HAP-1 (cell line): ENCODE data around the gene FGF19.
A peak's percentile ranks its signal among the peaks of the same experiment; 100 is the strongest.

Source experiments
- DNase-seq, 2 experiments: peaks; one replicate each; pipeline ENCODE4 v3.0.0-alpha.2; 2016 to 2020; ENCODE audit warnings: low spot score in 2 of 2
- H3K27me3 ChIP-seq: fragments of 250-450 bp; sonication (Bioruptor Pico); 2 replicates; pipeline ENCODE4 v1.5.1; 2020; ENCODE audit warnings: low read depth, mild to moderate bottlenecking, moderate library complexity
- H3K36me3 ChIP-seq: fragments of 250-450 bp; sonication (Bioruptor Pico); replicated peaks from 2 replicates; pipeline ENCODE4 v1.5.1; 2020; ENCODE audit warnings: mild to moderate bottlenecking
- H3K4me1 ChIP-seq: fragments of 250-450 bp; sonication (Bioruptor Pico); 2 replicates; pipeline ENCODE4 v1.5.1; 2020; ENCODE audit warnings: mild to moderate bottlenecking
- H3K4me3 ChIP-seq: fragments of 250-450 bp; sonication (Bioruptor Pico); 2 replicates; pipeline ENCODE4 v1.5.1; 2020; ENCODE audit warnings: mild to moderate bottlenecking, moderate library complexity
- H3K9me3 ChIP-seq: fragments of 250-450 bp; sonication (Bioruptor Pico); 2 replicates; pipeline ENCODE4 v1.5.1; 2020; ENCODE audit warnings: mild to moderate bottlenecking, moderate library complexity
- in situ Hi-C: fragments of 300-500 bp; cut with MboI; formaldehyde crosslinking; loops from 3 replicates; pipeline ENCODE4 v1.14.3; 2020; ENCODE audit warnings: low sequenced_read_pairs, inconsistent platforms, mixed read lengths

The FGF19 gene

DNA sequence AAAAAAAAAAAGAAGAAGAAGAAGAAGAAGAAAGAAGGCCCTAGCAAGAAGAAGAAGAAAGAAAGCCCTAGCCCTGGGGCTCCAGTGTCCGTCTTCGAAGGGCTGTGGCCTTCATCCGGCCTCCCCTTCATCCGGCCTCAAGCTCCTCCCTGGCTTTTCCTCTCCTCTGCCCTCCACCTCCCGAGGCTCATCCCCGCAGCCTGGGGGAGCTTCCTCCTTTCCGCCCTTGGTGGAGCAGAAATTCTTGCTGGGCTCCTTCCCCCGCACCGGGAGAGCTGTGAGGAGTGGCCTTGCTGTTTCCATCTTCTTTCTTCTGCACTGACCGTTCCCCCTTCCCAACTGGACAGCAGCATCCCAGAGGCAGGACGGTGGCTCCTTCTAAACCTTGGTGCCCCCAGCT lies 19.2 kb downstream of the FGF19 start:
- no peaks in the 10 kb centered on the region for H3K27me3 ChIP-seq
- in situ Hi-C loops: loop anchor here (5.0 to 10.0 kb wide), 2 partner anchors 230 to 508 kb away; no protein-coding TSS in a partner anchor
- H3K9me3 ChIP-seq: no peaks in the 10 kb centered on the region
- no peak overlapping the region for H3K4me3 ChIP-seq
- no peaks in the 10 kb centered on the region for H3K4me1 ChIP-seq
- no peaks in the 10 kb centered on the region for H3K36me3 ChIP-seq
- no peak for DNase-seq

DNA sequence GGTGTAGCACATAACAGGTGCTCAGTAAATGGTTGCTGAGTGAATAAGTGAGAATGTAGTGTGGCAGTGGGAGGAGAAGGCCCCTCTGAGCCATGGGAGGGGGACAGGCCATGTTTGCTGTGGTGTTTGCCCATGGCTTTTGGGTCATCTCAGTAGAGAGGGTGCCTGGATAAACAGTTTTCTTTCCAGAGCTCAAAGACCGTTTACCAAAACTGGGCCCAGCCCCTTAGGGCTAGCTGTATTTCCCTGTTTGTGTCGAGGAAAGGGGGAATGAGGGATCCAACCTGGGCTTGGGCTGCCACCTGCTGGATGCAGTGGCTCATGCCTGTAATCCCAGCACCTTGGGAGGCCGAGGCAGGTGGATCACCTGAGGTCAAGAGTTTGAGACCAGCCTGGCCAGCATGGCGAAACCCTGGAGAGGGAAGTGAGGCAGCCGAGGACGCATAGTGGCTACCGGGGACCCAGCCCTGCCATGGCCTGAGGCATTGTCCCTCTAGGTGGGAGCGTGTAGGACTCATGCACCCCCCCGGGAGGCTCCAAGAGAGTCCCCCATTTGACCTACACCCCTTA lies 20.0 kb downstream of the FGF19 start:
- DNase-seq: peak in 1 of 2 experiments; percentile 42
- Histone ChIP-seq H3K4me1 (no peaks in the 10 kb centered on the region), H3K9me3 (no peaks in the 10 kb centered on the region), H3K36me3 (no peaks in the 10 kb centered on the region), H3K27me3 (no peaks in the 10 kb centered on the region), H3K4me3 (no peak overlapping the region)
- in situ Hi-C loops: loop anchor here (10.0 kb wide), 1 partner anchor 231 kb away; no protein-coding TSS in a partner anchor

DNA sequence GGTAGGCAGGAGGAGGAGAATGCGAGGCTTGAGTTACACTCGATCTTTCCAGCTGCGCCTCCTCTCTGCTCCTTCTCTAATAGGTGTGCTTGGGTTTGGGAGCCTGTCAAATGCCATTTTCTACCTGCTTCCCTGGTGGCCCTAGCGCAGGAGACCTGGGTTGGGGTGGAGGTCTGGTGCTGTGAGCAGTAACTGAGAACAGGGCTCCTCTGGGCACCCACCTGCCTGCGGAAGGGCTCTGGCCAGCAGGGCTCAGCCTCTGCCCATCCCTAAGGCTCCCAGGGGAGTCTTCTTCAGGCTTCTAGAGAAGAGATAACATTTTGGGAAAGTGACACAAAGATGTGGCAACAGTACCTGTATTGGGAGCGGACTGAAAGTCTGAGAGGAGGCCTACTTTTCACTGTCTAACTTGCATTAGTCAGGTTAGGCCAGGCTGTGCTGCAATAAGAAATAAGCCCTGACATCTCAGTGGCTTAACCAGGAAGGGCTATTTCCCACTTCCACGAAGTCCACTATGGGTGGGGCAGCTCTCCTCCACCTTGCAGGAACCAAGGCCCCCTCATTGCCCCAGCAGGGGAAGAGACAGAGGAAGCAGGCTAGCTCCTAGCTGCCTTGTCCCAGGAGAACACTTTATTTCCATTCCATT lies 21.0 kb downstream of the FGF19 start:
- in situ Hi-C loops: loop anchor here (10.0 kb wide), 1 partner anchor 232 kb away; no protein-coding TSS in a partner anchor
- Histone ChIP-seq H3K36me3 (no peaks in the 10 kb centered on the region), H3K9me3 (no peaks in the 10 kb centered on the region), H3K4me3 (no peak overlapping the region), H3K4me1 (no peaks in the 10 kb centered on the region), H3K27me3 (no peaks in the 10 kb centered on the region)
- DNase-seq: no peak

DNA sequence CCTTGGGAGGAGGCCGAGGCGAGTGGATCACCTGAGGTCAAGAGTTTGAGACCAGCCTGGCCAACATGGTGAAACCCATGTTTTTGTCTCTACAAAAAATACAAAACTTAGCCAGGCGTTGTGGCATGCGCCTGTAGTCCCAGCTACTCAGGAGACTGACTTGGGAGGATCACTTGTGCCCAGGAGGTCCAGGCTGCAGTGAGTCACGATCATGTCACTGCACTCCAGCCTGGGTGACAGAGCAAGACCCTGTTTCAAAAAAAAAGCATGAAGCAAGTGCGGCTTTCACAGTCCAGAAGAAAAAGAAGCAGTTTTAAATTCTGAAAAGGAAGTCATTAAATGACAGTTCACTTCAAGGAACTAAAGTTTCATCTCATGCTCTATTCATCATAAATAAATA lies 21.6 kb downstream of the FGF19 start:
- no peak for DNase-seq
- H3K9me3 ChIP-seq: no peaks in the 10 kb centered on the region
- no peaks in the 10 kb centered on the region for H3K27me3 ChIP-seq
- no peaks in the 10 kb centered on the region for H3K4me1 ChIP-seq
- no peaks in the 10 kb centered on the region for H3K36me3 ChIP-seq
- in situ Hi-C loops: loop anchor here (10.0 kb wide), 1 partner anchor 233 kb away; no protein-coding TSS in a partner anchor
- no peak overlapping the region for H3K4me3 ChIP-seq

DNA sequence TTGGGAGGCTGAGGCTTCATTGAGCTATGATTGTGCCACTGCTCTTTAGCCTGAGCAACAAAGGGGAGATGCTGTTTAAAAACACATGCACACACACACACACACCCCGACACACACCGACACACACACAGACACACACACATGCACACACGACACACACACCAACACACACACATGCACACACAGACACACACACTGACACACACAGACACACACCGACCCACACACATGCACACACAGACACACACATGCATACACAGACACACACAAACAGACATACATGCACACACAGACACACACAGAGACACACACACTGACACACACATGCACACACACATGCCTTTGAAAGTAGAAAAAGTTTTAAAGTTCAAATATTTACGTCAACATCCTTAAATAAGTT lies 23.1 kb downstream of the FGF19 start:
- Histone ChIP-seq H3K27me3 (no peaks in the 10 kb centered on the region), H3K36me3 (no peaks in the 10 kb centered on the region), H3K9me3 (no peaks in the 10 kb centered on the region), H3K4me3 (no peak overlapping the region), H3K4me1 (no peaks in the 10 kb centered on the region)
- in situ Hi-C loops: loop anchor here (10.0 kb wide), 1 partner anchor 234 kb away; no protein-coding TSS in a partner anchor
- DNase-seq: no peak

DNA sequence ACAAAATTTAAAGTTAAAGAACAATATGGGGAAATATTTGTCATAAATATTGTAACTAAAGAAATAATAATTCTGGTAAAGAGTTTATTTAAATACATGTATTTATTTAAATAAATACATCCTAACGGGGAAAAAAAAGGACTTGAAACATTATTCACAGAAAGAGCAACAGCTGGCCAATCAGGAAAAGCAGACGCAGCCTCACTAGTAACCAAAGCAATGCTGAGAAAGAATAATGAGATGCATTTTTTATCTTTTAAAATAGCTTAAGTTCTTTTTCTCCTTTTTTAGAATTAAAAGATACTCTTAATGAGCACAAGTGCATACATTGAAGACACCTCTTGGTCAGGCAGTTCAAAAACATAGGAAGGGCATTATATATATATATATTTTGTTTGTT lies 26.1 kb downstream of the FGF19 start:
- H3K4me3 ChIP-seq: no peak overlapping the region
- no peaks in the 10 kb centered on the region for H3K9me3 ChIP-seq
- H3K4me1 ChIP-seq: 0 out of 2 replicates have a peak, but pooled peaks cover 3% of the 10 kb centered on the region
- peaks cover 7% of the 10 kb centered on the region; the same call in 1 of the 2 replicates for H3K36me3 ChIP-seq
- in situ Hi-C loops: no loop called here
- DNase-seq: no peak
- H3K27me3 ChIP-seq: no peaks in the 10 kb centered on the region

DNA sequence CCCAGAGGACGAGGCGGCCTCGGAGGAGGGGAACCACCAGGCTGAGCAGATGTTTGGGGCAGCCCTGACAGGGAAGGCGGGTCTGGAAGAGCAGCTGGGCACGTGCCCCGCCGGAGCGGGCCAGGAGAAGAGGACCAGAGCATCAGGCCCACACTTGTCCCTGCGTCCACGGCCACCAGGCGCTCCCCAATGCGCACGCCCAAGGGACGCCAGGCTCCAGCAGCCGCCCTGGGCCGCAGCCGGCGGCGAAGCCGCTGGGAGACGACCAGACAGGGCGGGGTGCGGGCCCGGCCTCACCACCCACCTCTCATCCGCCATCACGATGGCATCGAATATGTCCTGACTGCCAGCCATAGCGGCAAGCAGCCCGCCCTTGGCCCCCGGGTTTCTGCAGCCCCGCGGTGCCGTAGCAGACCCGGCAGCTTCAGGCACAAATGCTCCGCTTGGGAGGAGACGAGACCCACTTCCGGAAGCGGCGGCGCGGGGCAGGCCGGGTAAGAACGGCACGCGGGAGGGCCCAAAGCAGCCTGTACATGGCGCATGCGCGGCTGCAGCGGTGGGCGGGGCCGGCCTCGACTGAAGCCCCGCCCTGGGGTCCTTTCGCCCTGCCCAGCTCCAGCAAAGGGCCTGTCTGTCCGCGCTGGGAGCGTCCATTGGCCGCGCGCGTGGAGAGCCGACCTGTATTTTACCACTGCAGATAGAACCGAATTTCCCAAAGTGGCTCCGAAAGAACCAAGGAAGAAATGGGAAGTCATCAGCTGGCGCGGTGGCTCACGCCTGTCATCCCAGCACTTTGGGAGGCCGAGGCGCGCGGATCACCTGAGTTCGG lies 28.7 kb downstream of the FGF19 start, which contains the start of gene LTO1:
LTO1 (minus strand) TSS at position 468 of the 829 bp plus-strand sequence; CDS start at position 354, 114 bp downstream.
- Histone ChIP-seq H3K9me3 (no peaks in the 10 kb centered on the region), H3K4me1 (peaks cover 3% of the 10 kb centered on the region), H3K4me3 (peak within 1 kb of the TSS; percentile 92), H3K27me3 (no peaks in the 10 kb centered on the region), H3K36me3 (peaks cover 15% of the 10 kb centered on the region)
- in situ Hi-C loops: loop anchor here (25.0 kb wide), 1 partner anchor 1413 kb away; the partner anchor contains the start of gene C11orf24
- DNase-seq: peak; percentile 82 to 96

DNA sequence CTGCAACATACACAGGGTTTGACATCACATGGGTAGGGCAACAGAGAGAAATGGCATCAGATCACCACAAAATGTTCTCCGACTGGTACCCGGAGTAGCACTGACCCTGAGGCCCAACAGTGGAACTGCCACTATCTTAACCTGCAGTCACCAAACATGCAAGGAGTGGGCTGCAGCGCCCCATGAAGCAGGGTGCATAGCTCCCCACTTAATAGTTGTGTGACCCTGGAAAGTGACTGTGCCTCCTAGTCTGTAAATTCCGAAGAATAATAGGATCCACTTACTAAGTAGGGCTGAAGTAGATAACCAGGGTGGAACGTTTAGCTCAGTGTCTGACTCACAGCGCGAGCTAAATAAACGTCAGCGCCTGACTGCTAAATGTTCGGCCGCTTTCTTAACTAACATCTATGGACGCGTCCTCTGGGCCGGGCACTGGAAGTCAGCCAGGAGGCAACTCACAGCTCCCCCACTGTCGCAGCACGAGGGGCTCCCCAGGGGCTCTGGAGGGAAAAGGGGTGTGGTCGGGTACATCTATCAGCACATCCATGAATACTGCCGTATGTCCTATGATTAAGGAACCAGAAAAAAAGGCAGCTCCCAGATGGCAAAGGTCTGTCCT lies 29.4 kb downstream of the FGF19 start:
- no peak for DNase-seq
- H3K9me3 ChIP-seq: no peaks in the 10 kb centered on the region

DNA sequence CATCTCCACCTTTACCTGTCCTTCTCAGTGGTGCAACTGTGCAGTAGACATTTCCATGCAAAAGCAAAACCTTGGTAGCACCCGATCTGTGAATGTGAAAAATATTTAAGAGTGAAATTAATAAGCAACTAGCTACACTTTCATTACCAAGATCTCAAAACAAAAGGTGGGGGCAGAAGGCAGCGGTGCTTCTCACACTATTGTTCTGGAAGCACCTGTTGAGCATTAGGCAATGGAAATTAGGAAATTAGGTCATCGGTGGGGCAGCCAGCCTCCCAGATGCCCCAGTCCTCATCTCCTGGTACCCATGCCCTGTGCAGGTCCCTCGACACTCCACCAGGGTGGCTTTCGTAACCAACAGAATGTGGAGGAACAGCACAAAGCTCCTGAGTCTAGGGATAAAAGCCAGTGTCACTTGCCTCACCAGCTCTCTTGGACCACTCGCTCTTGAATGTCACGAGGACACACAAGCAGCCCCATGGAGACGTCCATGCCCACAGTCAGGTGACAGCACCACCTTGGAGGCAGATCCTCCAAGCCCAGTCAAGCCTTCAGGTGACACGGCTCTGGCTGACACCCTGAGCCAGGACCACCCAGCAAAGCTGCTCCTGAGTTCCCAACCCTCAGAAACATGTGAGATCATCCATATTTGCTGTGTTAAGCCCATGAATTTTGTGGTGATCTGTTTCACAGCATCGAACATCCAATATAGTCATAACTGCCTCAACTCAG lies 31.9 kb downstream of the FGF19 start:
- Histone ChIP-seq H3K4me3 (no peak overlapping the region), H3K4me1 (peaks cover 3% of the 10 kb centered on the region), H3K9me3 (no peaks in the 10 kb centered on the region), H3K27me3 (no peaks in the 10 kb centered on the region), H3K36me3 (peaks cover 24% of the 10 kb centered on the region)
- no peak for DNase-seq
- in situ Hi-C loops: loop anchor here (25.0 kb wide), 1 partner anchor 1410 kb away; the partner anchor contains the start of gene C11orf24

More for the DNA sequence above, 29.4 kb downstream of the FGF19 start:
- Histone ChIP-seq H3K36me3 (peaks cover 15% of the 10 kb centered on the region), H3K27me3 (no peaks in the 10 kb centered on the region), H3K4me1 (peaks cover 3% of the 10 kb centered on the region), H3K4me3 (peak overlapping the region; percentile 92)
- in situ Hi-C loops: loop anchor here (25.0 kb wide), 1 partner anchor 1412 kb away; the partner anchor contains the start of gene C11orf24

DNA sequence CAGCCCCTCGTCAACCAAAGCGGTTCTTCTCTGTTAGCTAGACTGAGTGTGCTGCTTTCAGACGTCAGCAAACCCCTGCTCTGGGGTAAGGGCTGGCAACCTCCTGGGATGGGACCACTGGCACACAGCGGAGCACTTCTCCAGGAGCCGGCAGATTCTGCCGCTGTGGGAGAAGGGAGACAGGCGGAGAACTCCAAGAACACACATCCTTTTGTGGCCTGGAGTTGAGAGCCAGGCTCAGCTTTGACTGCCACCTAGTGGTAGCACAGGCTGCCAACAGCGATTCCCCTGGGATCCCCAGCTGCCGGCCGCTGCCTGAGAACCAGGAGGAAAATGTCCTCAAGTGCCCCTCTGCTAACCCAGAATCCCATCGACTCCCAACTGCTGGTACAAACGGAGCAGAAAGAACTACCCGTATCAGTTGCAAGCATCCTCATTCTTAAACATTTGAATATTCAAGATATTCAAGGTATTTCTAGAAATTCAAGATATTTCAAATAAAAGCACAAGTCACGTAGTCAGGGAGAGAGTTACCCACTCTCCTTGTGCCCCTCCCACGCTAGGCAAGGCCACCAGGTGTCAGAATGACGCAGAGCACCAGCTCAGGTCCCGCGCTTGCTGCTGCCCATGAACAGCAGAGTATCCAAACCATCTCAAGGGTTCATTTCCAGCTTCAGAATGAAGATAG lies 33.5 kb downstream of the FGF19 start:
- Histone ChIP-seq H3K4me3 (no peak overlapping the region), H3K9me3 (no peaks in the 10 kb centered on the region), H3K36me3 (peaks cover 24% of the 10 kb centered on the region), H3K27me3 (no peaks in the 10 kb centered on the region), H3K4me1 (peaks cover 3% of the 10 kb centered on the region)
- in situ Hi-C loops: loop anchor here (25.0 kb wide), 1 partner anchor 1408 kb away; the partner anchor contains the start of gene C11orf24
- DNase-seq: peak; percentile 75 to 89

DNA sequence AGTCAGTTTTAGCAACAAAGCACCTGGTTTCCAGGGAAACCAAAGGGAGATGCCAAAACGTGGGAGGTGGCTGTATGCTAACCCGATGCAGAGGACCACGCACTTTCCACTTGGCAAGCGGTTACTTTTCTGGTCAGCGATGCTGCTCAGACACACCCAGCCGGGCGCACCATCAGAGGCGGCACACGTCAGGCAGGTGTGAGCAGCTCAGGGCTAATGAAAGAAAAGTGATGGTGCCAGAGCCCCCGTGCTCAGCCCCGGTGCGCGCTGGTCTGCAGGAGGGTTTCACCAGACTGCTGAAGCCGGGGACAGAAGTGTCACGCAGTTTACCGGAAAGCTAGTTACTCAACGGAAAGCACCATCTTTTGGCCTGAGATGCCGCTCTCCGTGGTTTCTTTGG lies 34.3 kb downstream of the FGF19 start:
- in situ Hi-C loops: loop anchor here (25.0 kb wide), 1 partner anchor 1407 kb away; the partner anchor contains the start of gene C11orf24
- Histone ChIP-seq H3K4me1 (peaks cover 3% of the 10 kb centered on the region), H3K9me3 (no peaks in the 10 kb centered on the region), H3K36me3 (peaks cover 22% of the 10 kb centered on the region), H3K4me3 (no peak overlapping the region), H3K27me3 (no peaks in the 10 kb centered on the region)
- DNase-seq: no peak
